ENCODE results near the gene DDAH1. TPM values are rescaled to one million over a fixed set of nuclear protein-coding genes. Genes with fewer than 3 reads are reported as not detected.

The DDAH1 gene
- total RNA-seq, 1 experiment from 2014 or later: 36.3 TPM

DNA sequence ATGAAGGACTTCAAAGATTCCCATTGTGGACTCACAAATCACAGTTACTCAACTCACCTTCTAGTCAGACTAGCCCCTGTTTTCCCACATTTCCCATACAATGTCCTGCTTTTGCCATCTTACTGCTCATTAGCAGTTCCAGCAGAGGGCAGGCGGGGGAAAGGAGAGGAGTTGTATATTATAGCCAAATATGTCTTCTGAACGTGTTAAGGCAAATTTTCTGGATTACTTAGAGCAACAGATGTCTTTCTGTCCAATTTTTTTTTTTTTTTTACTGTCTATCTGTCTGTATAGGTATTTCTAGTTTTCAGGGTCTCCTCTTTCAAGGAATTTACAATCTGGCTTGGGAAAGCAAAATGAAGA is 29.9 kb upstream of the DDAH1 start:
- no peak overlapping the region for H2AFZ ChIP-seq (ENCODE audit: low read length)

More for the DNA sequence above, 29.9 kb upstream of the DDAH1 start:
- Histone ChIP-seq H3K79me1 (ENCODE audit: insufficient read depth, low read depth, low read length, poor library complexity, severe bottlenecking) (no peaks in the 10 kb centered on the region), H4K20me1 (ENCODE audit: control insufficient read depth, insufficient read depth, insufficient read length) (no peaks in the 10 kb centered on the region), H3K18ac (ENCODE audit: insufficient read length, low read depth, low read length) (no peak overlapping the region), H3K4me1 (ENCODE audit: insufficient read depth, low read length) (no peaks in the 10 kb centered on the region; the same call in none of the 2 replicates), H3K14ac (ENCODE audit: insufficient read depth, low read length) (no peak overlapping the region), H4K8ac (replicated peaks; ENCODE audit: insufficient read length, low read depth, low read length) (no peak overlapping the region), H2BK120ac (ENCODE audit: low read depth, low read length, poor library complexity, severe bottlenecking) (no peak overlapping the region), H3K27me3 (ENCODE audit: insufficient read depth, low read length) (no peaks in the 10 kb centered on the region), H3K79me2 (ENCODE audit: insufficient read depth, low read length) (no peaks in the 10 kb centered on the region), H2BK15ac (ENCODE audit: low read depth, low read length) (no peak overlapping the region), H3K23me2 (ENCODE audit: insufficient read length, low read depth, low read length, poor library complexity, severe bottlenecking) (no peaks in the 10 kb centered on the region), H4K91ac (ENCODE audit: insufficient read length, low read depth, low read length) (no peak overlapping the region), H3K23ac (ENCODE audit: insufficient read length, low read depth, low read length) (no peak overlapping the region), H4K5ac (ENCODE audit: insufficient read length, low read depth, low read length) (no peak overlapping the region), H3K9me3 (ENCODE audit: control insufficient read depth, low read depth, low read length) (no peaks in the 10 kb centered on the region), H2BK5ac (ENCODE audit: insufficient read length, low read length) (no peak overlapping the region), H3K4me2 (ENCODE audit: insufficient read depth, insufficient read length, low read length) (no peak overlapping the region), H3K27ac (ENCODE audit: insufficient read length, low read depth, low read length) (no peak overlapping the region), H3T11ph (ENCODE audit: low read length) (no peak overlapping the region), H3K4ac (ENCODE audit: low read depth, low read length) (no peak overlapping the region), H2BK12ac (ENCODE audit: insufficient read length, low read depth, low read length) (no peak overlapping the region), H2BK20ac (ENCODE audit: low read depth, low read length, poor library complexity, severe bottlenecking) (no peak overlapping the region), H2AK5ac (ENCODE audit: insufficient read length, low read length) (no peak overlapping the region), H3K9ac (ENCODE audit: extremely low read depth, insufficient read length, low read length) (no peak overlapping the region), H3K56ac (ENCODE audit: insufficient read length, low read depth, low read length) (no peak overlapping the region)
- no peak for DNase-seq
- H3K4me1 Mint-ChIP-seq: peaks cover 2 to 11% of the 10 kb centered on the region in 2 experiments; a peak in 2 of 4 replicates
- TF ChIP-seq, protein P1, sequence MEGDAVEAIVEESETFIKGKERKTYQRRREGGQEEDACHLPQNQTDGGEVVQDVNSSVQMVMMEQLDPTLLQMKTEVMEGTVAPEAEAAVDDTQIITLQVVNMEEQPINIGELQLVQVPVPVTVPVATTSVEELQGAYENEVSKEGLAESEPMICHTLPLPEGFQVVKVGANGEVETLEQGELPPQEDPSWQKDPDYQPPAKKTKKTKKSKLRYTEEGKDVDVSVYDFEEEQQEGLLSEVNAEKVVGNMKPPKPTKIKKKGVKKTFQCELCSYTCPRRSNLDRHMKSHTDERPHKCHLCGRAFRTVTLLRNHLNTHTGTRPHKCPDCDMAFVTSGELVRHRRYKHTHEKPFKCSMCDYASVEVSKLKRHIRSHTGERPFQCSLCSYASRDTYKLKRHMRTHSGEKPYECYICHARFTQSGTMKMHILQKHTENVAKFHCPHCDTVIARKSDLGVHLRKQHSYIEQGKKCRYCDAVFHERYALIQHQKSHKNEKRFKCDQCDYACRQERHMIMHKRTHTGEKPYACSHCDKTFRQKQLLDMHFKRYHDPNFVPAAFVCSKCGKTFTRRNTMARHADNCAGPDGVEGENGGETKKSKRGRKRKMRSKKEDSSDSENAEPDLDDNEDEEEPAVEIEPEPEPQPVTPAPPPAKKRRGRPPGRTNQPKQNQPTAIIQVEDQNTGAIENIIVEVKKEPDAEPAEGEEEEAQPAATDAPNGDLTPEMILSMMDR (conservative IDR thresholded peaks at IDR 0.05): peak; percentile 41; the same call in 2 of the 3 replicates
- no peaks in the 10 kb centered on the region for H3K36me3 Mint-ChIP-seq (ENCODE audit: insufficient read depth in 1 of 3, low read depth in 3 of 3)
- no peaks in the 10 kb centered on the region for H3K27me3 Mint-ChIP-seq (ENCODE audit: low read depth)
- H3K4me3 Mint-ChIP-seq: no peak overlapping the region
- no peaks in the 10 kb centered on the region for H3K9me3 Mint-ChIP-seq
- WGBS (ENCODE audit: extremely low coverage, insufficient read length, low lambda C conversion rate): no CpG with 5 or more reads among the region's 2 CpGs
- H3K27ac Mint-ChIP-seq: peak overlapping the region in 1 of 3 experiments; percentile 35; a peak in 1 of 7 replicates

Measured in H9 (cell line).